ENCODE measurements around the gene JAK1. TPM values are rescaled to one million over a fixed set of nuclear protein-coding genes. Genes with fewer than 3 reads are reported as not detected.

The JAK1 gene
- total and polyA plus RNA-seq, 2 donors (not counting 3 experiments of a cell fraction or from before 2014, with no cell fraction given): 68.8 to 177 TPM

DNA sequence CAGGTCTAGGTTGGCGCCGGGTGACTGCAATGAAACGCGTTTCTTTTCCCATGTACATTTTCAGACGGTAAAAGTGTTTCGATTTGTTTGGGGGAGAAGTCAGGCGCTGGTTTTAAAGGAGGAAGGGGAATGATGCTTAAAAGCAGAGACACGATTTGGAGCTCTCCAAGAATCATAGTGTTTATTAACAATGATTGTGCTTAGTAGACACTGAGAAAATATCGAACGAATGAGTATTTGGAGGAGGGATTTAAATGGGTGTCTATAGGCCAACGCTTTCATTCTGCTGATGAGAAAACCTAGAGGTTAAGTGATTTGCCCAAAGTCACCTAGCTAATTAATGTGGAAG lies 36.9 kb upstream of the JAK1 start:
- FAIRE-seq (no peak), DNase-seq (ENCODE audit: low read depth, low spot score) (no peak)
- TF ChIP-seq, protein P1, sequence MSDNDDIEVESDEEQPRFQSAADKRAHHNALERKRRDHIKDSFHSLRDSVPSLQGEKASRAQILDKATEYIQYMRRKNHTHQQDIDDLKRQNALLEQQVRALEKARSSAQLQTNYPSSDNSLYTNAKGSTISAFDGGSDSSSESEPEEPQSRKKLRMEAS (IDR thresholded peaks at IDR 0.05; ENCODE audit: insufficient read depth, insufficient read length): no peak
- no peak for TF ChIP-seq JUN (IDR thresholded peaks at IDR 0.05; ENCODE audit: borderline replicate concordance, insufficient read depth, insufficient read length, low read depth)
- TF ChIP-seq CTCF (IDR thresholded peaks at IDR 0.05; ENCODE audit: extremely low read depth in 1 of 2, insufficient read depth in 1 of 2, low read depth in 1 of 2, low read length in 2 of 2): no peak
- no peak for TF ChIP-seq MYC (IDR thresholded peaks at IDR 0.05; ENCODE audit: low read depth, low read length)
- TF ChIP-seq FOS (IDR thresholded peaks at IDR 0.05; ENCODE audit: borderline replicate concordance, insufficient read depth, low read length): no peak
- TF ChIP-seq GATA2 (IDR thresholded peaks at IDR 0.05; ENCODE audit: insufficient read depth, insufficient read length, low read depth, low read length): no peak
- no peak for TF ChIP-seq POLR2A (IDR thresholded peaks at IDR 0.05; ENCODE audit: low read depth, low read length)
- no peak for TF ChIP-seq EZH2 (IDR thresholded peaks at IDR 0.05; ENCODE audit: borderline replicate concordance, low read depth, low read length, severe bottlenecking)
- no peak for TF ChIP-seq POLR2AphosphoS5 (IDR thresholded peaks at IDR 0.05; ENCODE audit: insufficient read depth, low read depth, low read length)
- H4K20me1 ChIP-seq (replicated peaks; ENCODE audit: control insufficient read depth, extremely low read depth, insufficient read depth, low read length): no peaks in the 10 kb centered on the region
- H3K9me1 ChIP-seq (replicated peaks; ENCODE audit: control insufficient read depth, extremely low read depth, insufficient read depth, low read length): no peaks in the 10 kb centered on the region
- intact Hi-C loops (cut with micrococcal nuclease) (loop anchor here (2.0 to 5.0 kb wide), 3 partner anchors 64 to 138 kb away; no protein-coding TSS in a partner anchor), dilution Hi-C loops (cut with MboI; ENCODE audit: extremely low pct_ligation_motif_present, low sequenced_read_pairs) (no loop called here)
- H3K4me3 ChIP-seq (replicated peaks in 1 of 3; ENCODE audit: insufficient read depth in 1 of 3, low read depth in 1 of 3, low read length in 3 of 3): peak overlapping the region; percentile 13 to 55 (median 46)
- CTCF ChIA-PET: interaction anchor here (1.0 to 2.1 kb wide), 4 partner anchors 8 to 72 kb away, joined by 3 to 12 read pairs (median 5); no protein-coding TSS in a partner anchor
- no peaks in the 10 kb centered on the region for H3K27me3 ChIP-seq (ENCODE audit: control insufficient read depth in 2 of 2, insufficient read depth in 2 of 2, low read length in 2 of 2)
- no peaks in the 10 kb centered on the region for H3K79me2 ChIP-seq (ENCODE audit: control insufficient read depth, insufficient read depth, low read length)
- peak overlapping the region; percentile 65 for H2AFZ ChIP-seq (ENCODE audit: low read depth, low read length)
- no peaks in the 10 kb centered on the region for H3K36me3 ChIP-seq (ENCODE audit: control insufficient read depth in 2 of 2, extremely low read depth in 1 of 2, insufficient read depth in 2 of 2, low read length in 2 of 2)
- BruUV-seq (replicated peaks): no TSS peak
- H3K9me3 ChIP-seq (replicated peaks; ENCODE audit: control insufficient read depth, insufficient read depth, low read length): no peaks in the 10 kb centered on the region
- H3K4me2 ChIP-seq (ENCODE audit: insufficient read depth, low read length): peak overlapping the region; percentile 57
- H3K4me1 ChIP-seq (ENCODE audit: control insufficient read depth, extremely low read depth, insufficient read depth, low read length): peaks cover 15% of the 10 kb centered on the region
- POLR2A ChIA-PET: no interaction called here
- H3K27ac ChIP-seq (ENCODE audit: insufficient read depth, low read depth, low read length): peak overlapping the region; percentile 69
- peak overlapping the region; percentile 84 for H3K9ac ChIP-seq (replicated peaks; ENCODE audit: extremely low read depth, insufficient read depth, low read length)

Data from endothelial cell of umbilical vein (primary cell).